D721Med (cell line): Measurements from ENCODE around the gene CCDC187.

Experiments used
- DNase-seq: peaks from one replicate; pipeline ENCODE4 v3.0.0; 2011; ENCODE audit warnings: low spot score; ENCODE audit not compliant: insufficient read length
- FAIRE-seq: peaks from 2 replicates; lab custom pipeline; 2011; peaks lifted over from hg19 to GRCh38; lab: Jason Lieb, UNC
- CTCF ChIP-seq: IDR thresholded peaks from 2 replicates; pipeline ENCODE4 v1.5.1; 2012; ENCODE audit warnings: mild to moderate bottlenecking, control low read depth; ENCODE audit not compliant: insufficient read depth; ENCODE audit errors: missing control alignments

CCDC187 gene

GRCh38 chr9:136219276-136219675 is 84.6 kb downstream of the CCDC187 start:
- FAIRE-seq, result peak; percentile 72
- DNase-seq, result peak; percentile 68
- no peak for TF ChIP-seq CTCF

GRCh38 chr9:136218673-136219072 is 85.2 kb downstream of the CCDC187 start:
- TF ChIP-seq CTCF, result peak; percentile 21
- FAIRE-seq (no peak), DNase-seq (no peak)

GRCh38 chr9:136218271-136218670 is 85.6 kb downstream of the CCDC187 start:
- FAIRE-seq (no peak), DNase-seq (no peak)
- TF ChIP-seq CTCF, result no peak

GRCh38 chr9:136216541-136217244 is 87.2 kb downstream of the CCDC187 start:
- no peak for TF ChIP-seq CTCF
- no peak for DNase-seq
- FAIRE-seq, result no peak

GRCh38 chr9:136213733-136214132 is 90.2 kb downstream of the CCDC187 start:
- TF ChIP-seq CTCF, result no peak
- FAIRE-seq (no peak), DNase-seq (no peak)

- no peak for TF ChIP-seq CTCF
- FAIRE-seq, result no peak
- DNase-seq, result peak; percentile 70
Observed at GRCh38 chr9:136212345-136212950, 91.4 kb downstream of the CCDC187 start.
